Adrenal gland (tissue), 12 donors: ENCODE data around the gene ZNF425. TPM values are rescaled to one million over a fixed set of nuclear protein-coding genes. Genes with fewer than 3 reads are reported as not detected.
"Not testable (repeated sequence)": the region's sequence is repeated elsewhere in the genome, so short reads cannot be mapped to it uniquely, and the experiment has no call there.

Experiments
- DNase-seq, 7 donors: peaks; one replicate each; pipeline ENCODE4 v3.0.0-alpha.2; 2019 to 2020
- H3K27ac ChIP-seq, 5 donors: fragments of 200-600 bp; sonication (generic) in 4 of 5; 1 replicate in 3 of 5; 2 replicates in 2 of 5; pipeline versions ENCODE4 v1.5.1 to v1.8.0; 2016 to 2020; ENCODE audit warnings: mild to moderate bottlenecking in 1 of 5
- H3K27me3 ChIP-seq: fragments of 200-600 bp; 2 replicates; pipeline ENCODE4 v1.8.0; 2021
- H3K36me3 ChIP-seq, 2 donors: fragments of 200-600 bp; replicated peaks in 1 of 2; 1 replicate in 1 of 2; 2 replicates in 1 of 2; pipeline versions ENCODE4 v1.5.1 to v1.8.0; 2018 to 2022
- H3K4me1 ChIP-seq, 2 donors: fragments of 200-600 bp; replicated peaks in 1 of 2; 1 replicate in 1 of 2; 2 replicates in 1 of 2; pipeline versions ENCODE4 v1.5.1 to v1.8.0; 2018 to 2021
- H3K4me3 ChIP-seq, 4 donors: fragments of 200-600 bp; sonication (generic) in 3 of 4; one replicate each; pipeline ENCODE4 v1.5.1; 2016 to 2018
- H3K9me3 ChIP-seq, 3 donors: fragments of 200-600 bp; sonication (generic) in 1 of 3; replicated peaks in 1 of 3; 1 replicate in 2 of 3; 2 replicates in 1 of 3; pipeline versions ENCODE4 v1.5.1 to v1.8.0; 2016 to 2021
- POLR2A ChIP-seq, 2 donors: fragments of 450-650 bp; IDR thresholded peaks; one replicate each; pipeline ENCODE4 v1.6.1; 2017; ENCODE audit warnings: antibody characterized with exemption in 2 of 2, mild to moderate bottlenecking in 2 of 2, moderate library complexity in 1 of 2
- whole genome bisulfite sequencing, 4 donors: extraction: QIAGEN DNeasy Blood & Tissue Kit in 2 of 4; methylation state at CpG; one replicate each; pipeline versions ENCODE4 v1.1.5 to v1.1.7; 2013 to 2017; 5-methylcytosine and 5-hydroxymethylcytosine counted together
- intact Hi-C, 2 donors: fragments of 100-400 bp; cut with DNase I; formaldehyde crosslinking; loops; one replicate each; pipeline versions ENCODE4 v1.14.1 to v1.15.0; 2022 to 2023
- polyA plus RNA-seq, 3 donors: library from polyadenylated mRNA; stranded (reverse); fragments of 200-250 nt in 2 of 3; fragments of 350-450 nt in 1 of 3; fragmentation: Illumina TruSeq in 1 of 3; extraction: RNeasy Lipid Tissue Mini Kit (QIAGEN cat#74804) in 1 of 3; gene quantifications; one replicate each; pipeline ENCODE4 v1.2.3, GENCODE V29; 2013 to 2014
- total RNA-seq, 9 donors: library from RNA; depleted of rRNA in 4 of 9; stranded (reverse); fragments of >200 nt in 4 of 9; fragments of 120-200 nt in 1 of 9; fragmentation: NEBNext Ultra II Directional in 1 of 9; extraction: Animal tissue kit (Norgen Biotek cat#: 25700) in 1 of 9; gene quantifications; one replicate each; pipeline versions ENCODE4 v1.1.0 to v1.2.4, GENCODE V29; 2013 to 2023
- TF ChIP-seq, protein P1 (sequence below), 6 experiments: fragments of 450-650 bp in 4 of 6; fragments of 200-600 bp in 2 of 6; sonication (generic) in 1 of 6; IDR thresholded peaks; 1 replicate in 5 of 6; 2 replicates in 1 of 6; pipeline versions ENCODE4 v1.5.1 to v1.8.0; 2016 to 2021; ENCODE audit warnings: antibody characterized with exemption in 6 of 6, mild to moderate bottlenecking in 2 of 6, moderate library complexity in 1 of 6
- donor health status: healthy with polysubstance abuse.
- donor health status: Bipolar disorder and iron deficiency.
- donor health status: DM: yes; HTN: yes; CAD: no.
- donor health status: DM: no; HTN: no; CAD: no.
- donor health status: DM: no; HTN: no; CAD: no.
- donor health status: DM: yes; HTN: yes; CAD: no.

Gene ZNF425
- total and polyA plus RNA-seq, 12 donors = 0.36 to 3.1 (median 1.5) TPM

GRCh38 chr7:149100821-149101220 is 25.3 kb downstream of the ZNF425 start:
- Histone ChIP-seq H3K27ac (no peak overlapping the region), H3K36me3 (no peaks in the 10 kb centered on the region), H3K4me1 (no peaks in the 10 kb centered on the region), H3K9me3 (no peaks in the 10 kb centered on the region), H3K27me3 (no peaks in the 10 kb centered on the region), H3K4me3 (no peak overlapping the region)
- 88 to 98% (median 90%) methylated on average over 2 of the region's 2 CpGs for WGBS, 4 donors
- no peak for DNase-seq
- intact Hi-C loops = no loop called here
- no peak for TF ChIP-seq POLR2A (IDR thresholded peaks at IDR 0.05)
- TF ChIP-seq, protein P1, sequence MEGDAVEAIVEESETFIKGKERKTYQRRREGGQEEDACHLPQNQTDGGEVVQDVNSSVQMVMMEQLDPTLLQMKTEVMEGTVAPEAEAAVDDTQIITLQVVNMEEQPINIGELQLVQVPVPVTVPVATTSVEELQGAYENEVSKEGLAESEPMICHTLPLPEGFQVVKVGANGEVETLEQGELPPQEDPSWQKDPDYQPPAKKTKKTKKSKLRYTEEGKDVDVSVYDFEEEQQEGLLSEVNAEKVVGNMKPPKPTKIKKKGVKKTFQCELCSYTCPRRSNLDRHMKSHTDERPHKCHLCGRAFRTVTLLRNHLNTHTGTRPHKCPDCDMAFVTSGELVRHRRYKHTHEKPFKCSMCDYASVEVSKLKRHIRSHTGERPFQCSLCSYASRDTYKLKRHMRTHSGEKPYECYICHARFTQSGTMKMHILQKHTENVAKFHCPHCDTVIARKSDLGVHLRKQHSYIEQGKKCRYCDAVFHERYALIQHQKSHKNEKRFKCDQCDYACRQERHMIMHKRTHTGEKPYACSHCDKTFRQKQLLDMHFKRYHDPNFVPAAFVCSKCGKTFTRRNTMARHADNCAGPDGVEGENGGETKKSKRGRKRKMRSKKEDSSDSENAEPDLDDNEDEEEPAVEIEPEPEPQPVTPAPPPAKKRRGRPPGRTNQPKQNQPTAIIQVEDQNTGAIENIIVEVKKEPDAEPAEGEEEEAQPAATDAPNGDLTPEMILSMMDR (IDR thresholded peaks at IDR 0.05) = no peak

DNA sequence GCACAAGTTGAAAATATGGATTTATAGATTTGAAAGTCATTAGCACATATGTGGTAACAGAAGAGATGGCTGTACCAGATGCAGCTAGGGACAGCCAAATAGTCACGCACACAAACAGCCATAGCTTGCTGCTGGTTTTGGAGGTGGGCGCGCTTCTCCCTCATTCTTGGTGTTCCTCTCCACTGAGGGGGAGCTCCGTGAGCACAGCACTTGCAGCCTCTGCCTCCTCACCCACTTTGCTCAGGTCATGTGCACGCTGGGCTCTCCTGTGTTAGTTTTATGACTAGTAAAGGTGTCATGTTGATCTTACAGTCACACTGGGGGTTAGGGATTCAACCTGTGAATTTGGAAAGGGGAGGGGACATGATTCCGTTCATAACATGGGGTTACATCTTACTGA is 27.1 kb downstream of the ZNF425 start:
- Histone ChIP-seq H3K27ac (no peak overlapping the region), H3K36me3 (no peaks in the 10 kb centered on the region), H3K27me3 (no peaks in the 10 kb centered on the region), H3K4me1 (no peaks in the 10 kb centered on the region), H3K4me3 (no peak overlapping the region), H3K9me3 (no peaks in the 10 kb centered on the region)
- intact Hi-C loops = loop anchor here (10.0 kb wide), 2 partner anchors 46 to 94 kb away; partner anchors contain the start of gene ZNF398 (in 1 of the 2)
- whole genome bisulfite sequencing, 4 donors = 85 to 93% (median 92%) methylated on average over 5 to 6 of the region's 6 CpGs
- DNase-seq = no peak
- TF ChIP-seq POLR2A (IDR thresholded peaks at IDR 0.05) = no peak
- TF ChIP-seq, protein P1 (IDR thresholded peaks at IDR 0.05) = no peak

DNA sequence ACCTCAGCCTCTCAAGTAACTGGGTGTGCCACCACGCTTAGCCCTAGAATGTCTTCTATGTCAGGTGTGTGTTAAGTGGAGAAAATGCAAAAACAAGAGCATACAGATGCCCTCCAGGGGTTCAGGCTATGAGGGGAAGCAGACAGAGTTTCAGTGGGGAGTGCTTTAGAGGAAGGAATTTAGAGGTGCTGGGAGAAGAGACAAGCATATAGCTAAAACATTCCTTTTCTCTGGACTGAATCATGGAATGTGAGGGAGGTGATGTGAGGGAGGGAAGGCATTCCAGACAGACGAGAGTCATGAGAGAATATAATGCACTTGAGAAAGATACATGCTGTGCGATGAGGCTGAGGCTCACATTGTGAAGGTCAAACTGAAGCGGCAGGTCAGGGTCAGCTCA is 29.0 kb downstream of the ZNF425 start:
- Histone ChIP-seq H3K9me3 (no peaks in the 10 kb centered on the region), H3K27me3 (no peaks in the 10 kb centered on the region), H3K4me3 (no peak overlapping the region), H3K27ac (no peak overlapping the region), H3K4me1 (peaks cover 0 to under 1% of the 10 kb centered on the region in 2 donors), H3K36me3 (no peaks in the 10 kb centered on the region)
- DNase-seq = no peak
- intact Hi-C loops = loop anchor here (10.0 kb wide), 2 partner anchors 48 to 92 kb away; partner anchors contain the start of gene ZNF398 (in 1 of the 2)
- WGBS, 4 donors = 66 to 77% (median 71%) methylated on average over 4 of the region's 4 CpGs
- TF ChIP-seq POLR2A (IDR thresholded peaks at IDR 0.05) = no peak
- TF ChIP-seq, protein P1 (IDR thresholded peaks at IDR 0.05) = no peak

DNA sequence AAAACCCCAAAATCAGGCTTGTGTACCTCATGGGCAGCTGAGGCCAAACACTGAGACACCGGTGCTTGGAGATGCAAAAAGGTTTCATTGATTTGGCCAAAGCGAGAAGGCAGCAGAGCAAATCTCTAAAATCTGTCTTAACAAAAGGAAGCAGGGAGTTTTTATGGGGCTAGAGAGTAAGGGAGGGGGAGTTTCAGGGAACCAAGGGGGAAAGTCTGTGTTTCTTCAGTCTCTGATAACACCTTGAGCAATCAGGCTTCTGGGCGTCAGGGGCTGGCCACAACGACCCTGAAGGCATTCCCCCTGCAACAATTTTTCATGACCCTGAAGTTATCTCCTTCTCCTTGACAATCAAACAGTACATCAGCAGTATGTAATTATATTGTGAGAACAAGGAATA is 32.9 kb downstream of the ZNF425 start:
- no peak for TF ChIP-seq POLR2A (IDR thresholded peaks at IDR 0.05)
- TF ChIP-seq, protein P1 (IDR thresholded peaks at IDR 0.05) = no peak
- no peaks in the 10 kb centered on the region for H3K9me3 ChIP-seq
- 38 to 49% (median 47%) methylated on average over 4 of the region's 4 CpGs for WGBS, 4 donors
- intact Hi-C loops = loop anchor here (5.0 to 10.0 kb wide), 3 partner anchors 52 to 88 kb away; partner anchors contain the start of gene ZNF398 (in 1 of the 2)
- H3K36me3 ChIP-seq = no peaks in the 10 kb centered on the region
- H3K4me3 ChIP-seq = no peak overlapping the region
- no peak overlapping the region for H3K27ac ChIP-seq
- peak in 1 of 7 donors; percentile 38 for DNase-seq
- H3K4me1 ChIP-seq = peaks cover 4 to 11% of the 10 kb centered on the region in 2 donors
- no peaks in the 10 kb centered on the region for H3K27me3 ChIP-seq

DNA sequence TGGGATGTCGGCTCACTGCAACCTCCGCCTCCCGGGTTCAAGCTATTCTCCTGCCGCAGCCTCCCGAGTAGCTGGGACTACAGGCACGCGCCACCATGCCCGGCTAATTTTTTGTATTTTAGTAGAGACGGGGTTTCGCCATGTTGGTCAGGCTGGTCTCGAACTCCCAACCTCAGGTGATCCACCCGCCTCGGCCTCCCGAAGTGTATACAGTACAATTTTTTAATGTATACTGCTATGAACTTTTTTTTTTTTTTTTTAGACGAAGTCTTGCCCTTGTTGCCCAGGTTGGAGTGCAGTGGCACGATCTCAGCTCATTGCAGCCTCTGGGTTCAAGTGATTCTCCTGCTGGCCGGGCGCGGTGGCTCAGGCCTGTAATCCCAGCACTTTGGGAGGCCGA is 33.9 kb downstream of the ZNF425 start:
- H3K4me3 ChIP-seq, H3K9me3 ChIP-seq, H3K27me3 ChIP-seq, DNase-seq, H3K36me3 ChIP-seq: not testable (repeated sequence)
- intact Hi-C loops = loop anchor here (5.0 to 10.0 kb wide), 3 partner anchors 53 to 87 kb away; partner anchors contain the start of gene ZNF398 (in 1 of the 2)
- 96 to 97% (median 97%) methylated on average over 15 to 20 of the region's 20 CpGs for WGBS, 4 donors
- Histone ChIP-seq H3K4me1 (peaks cover 4 to 11% of the 10 kb centered on the region in 2 donors), H3K27ac (peak overlapping the region in 1 of 5 donors; percentile 97)
